Suprapubic skin (tissue), 4 donors: Measurements from ENCODE around the gene GMDS. TPM values are rescaled to one million over a fixed set of nuclear protein-coding genes. Genes with fewer than 3 reads are reported as not detected.

ENCODE experiments used
- DNase-seq, 2 donors: peaks; one replicate each; pipeline ENCODE4 v3.0.0-alpha.2; 2019; ENCODE audit warnings: low spot score in 2 of 2
- H3K27ac ChIP-seq: fragments of 200-600 bp; sonication (generic); one replicate; pipeline ENCODE4 v1.5.1; 2019
- H3K27me3 ChIP-seq: fragments of 200-600 bp; sonication (generic); one replicate; pipeline ENCODE4 v1.5.1; 2019
- H3K36me3 ChIP-seq: fragments of 200-600 bp; sonication (generic); one replicate; pipeline ENCODE4 v1.5.1; 2019
- H3K4me1 ChIP-seq: fragments of 200-600 bp; sonication (generic); one replicate; pipeline ENCODE4 v1.5.1; 2019
- H3K4me3 ChIP-seq: fragments of 200-600 bp; sonication (generic); one replicate; pipeline ENCODE4 v1.5.1; 2019; ENCODE audit warnings: mild to moderate bottlenecking
- H3K9me3 ChIP-seq: fragments of 200-600 bp; sonication (generic); one replicate; pipeline ENCODE4 v1.5.1; 2019
- EP300 ChIP-seq: sonication (generic); formaldehyde crosslinking; IDR thresholded peaks from one replicate; pipeline ENCODE4 v1.6.1; 2017; ENCODE audit warnings: antibody characterized with exemption
- POLR2A ChIP-seq, 2 donors: fragments of 450-650 bp; IDR thresholded peaks; one replicate each; pipeline ENCODE4 v1.6.1; 2017; ENCODE audit warnings: antibody characterized with exemption in 2 of 2, mild to moderate bottlenecking in 2 of 2, moderate library complexity in 2 of 2
- POLR2AphosphoS5 ChIP-seq, 3 donors: sonication (generic); formaldehyde crosslinking; IDR thresholded peaks; one replicate each; pipeline ENCODE4 v1.6.1; 2017; ENCODE audit warnings: antibody characterized with exemption in 3 of 3
- WGBS: methylation state at CpG from one replicate; pipeline ENCODE4 v1.1.5; 2018; 5-methylcytosine and 5-hydroxymethylcytosine counted together
- total RNA-seq, 4 donors: library from RNA; depleted of rRNA; stranded (reverse); fragments of >200 nt; gene quantifications; one replicate each; pipeline ENCODE4 v1.1.0, GENCODE V29; 2016
- TF ChIP-seq, protein P1 (sequence below), 2 donors: fragments of 200-600 bp in 1 of 2; fragments of 450-650 bp in 1 of 2; sonication (generic) in 1 of 2; IDR thresholded peaks; one replicate each; pipeline ENCODE4 v1.5.1; 2016 to 2019; ENCODE audit warnings: antibody characterized with exemption in 2 of 2, mild to moderate bottlenecking in 1 of 2, moderate library complexity in 1 of 2

The GMDS gene
- total RNA-seq, 4 donors from 2014 or later = 11.7 to 19.3 (median 13.2) TPM

- Histone ChIP-seq H3K36me3 (no peaks in the 10 kb centered on the region), H3K27ac (no peak overlapping the region), H3K27me3 (no peaks in the 10 kb centered on the region), H3K4me3 (no peak overlapping the region), H3K4me1 (peaks cover 5% of the 10 kb centered on the region), H3K9me3 (no peaks in the 10 kb centered on the region)
- TF ChIP-seq EP300 (no peak), POLR2AphosphoS5 (IDR thresholded peaks at IDR 0.05) (no peak), POLR2A (IDR thresholded peaks at IDR 0.05) (no peak)
- TF ChIP-seq, protein P1, sequence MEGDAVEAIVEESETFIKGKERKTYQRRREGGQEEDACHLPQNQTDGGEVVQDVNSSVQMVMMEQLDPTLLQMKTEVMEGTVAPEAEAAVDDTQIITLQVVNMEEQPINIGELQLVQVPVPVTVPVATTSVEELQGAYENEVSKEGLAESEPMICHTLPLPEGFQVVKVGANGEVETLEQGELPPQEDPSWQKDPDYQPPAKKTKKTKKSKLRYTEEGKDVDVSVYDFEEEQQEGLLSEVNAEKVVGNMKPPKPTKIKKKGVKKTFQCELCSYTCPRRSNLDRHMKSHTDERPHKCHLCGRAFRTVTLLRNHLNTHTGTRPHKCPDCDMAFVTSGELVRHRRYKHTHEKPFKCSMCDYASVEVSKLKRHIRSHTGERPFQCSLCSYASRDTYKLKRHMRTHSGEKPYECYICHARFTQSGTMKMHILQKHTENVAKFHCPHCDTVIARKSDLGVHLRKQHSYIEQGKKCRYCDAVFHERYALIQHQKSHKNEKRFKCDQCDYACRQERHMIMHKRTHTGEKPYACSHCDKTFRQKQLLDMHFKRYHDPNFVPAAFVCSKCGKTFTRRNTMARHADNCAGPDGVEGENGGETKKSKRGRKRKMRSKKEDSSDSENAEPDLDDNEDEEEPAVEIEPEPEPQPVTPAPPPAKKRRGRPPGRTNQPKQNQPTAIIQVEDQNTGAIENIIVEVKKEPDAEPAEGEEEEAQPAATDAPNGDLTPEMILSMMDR (IDR thresholded peaks at IDR 0.05) = no peak
- WGBS = 28% methylated on average over 4 of the region's 4 CpGs
- no peak for DNase-seq
These were observed 387.2 kb downstream of the GMDS start for GRCh38 chr6:1858196-1858595.

- peaks cover 5% of the 10 kb centered on the region for H3K4me1 ChIP-seq
- no peak overlapping the region for H3K27ac ChIP-seq
- H3K36me3 ChIP-seq = no peaks in the 10 kb centered on the region
- no peaks in the 10 kb centered on the region for H3K27me3 ChIP-seq
- WGBS = 51% methylated on average over 3 of the region's 3 CpGs
- H3K4me3 ChIP-seq = no peak overlapping the region
- no peaks in the 10 kb centered on the region for H3K9me3 ChIP-seq
- no peak for TF ChIP-seq POLR2A (IDR thresholded peaks at IDR 0.05)
- DNase-seq = no peak
These were observed 389.0 kb downstream of the GMDS start for GRCh38 chr6:1856381-1856780.

GRCh38 chr6:1855890-1856289 lies 389.5 kb downstream of the GMDS start:
- no peak for DNase-seq
- H3K27me3 ChIP-seq = no peaks in the 10 kb centered on the region
- H3K4me1 ChIP-seq = peaks cover 5% of the 10 kb centered on the region
- TF ChIP-seq EP300 (no peak), POLR2A (IDR thresholded peaks at IDR 0.05) (no peak), POLR2AphosphoS5 (IDR thresholded peaks at IDR 0.05) (no peak)
- H3K27ac ChIP-seq = no peak overlapping the region
- 59% methylated on average over 4 of the region's 4 CpGs for WGBS
- H3K4me3 ChIP-seq = no peak overlapping the region
- no peaks in the 10 kb centered on the region for H3K9me3 ChIP-seq
- H3K36me3 ChIP-seq = no peaks in the 10 kb centered on the region

DNA sequence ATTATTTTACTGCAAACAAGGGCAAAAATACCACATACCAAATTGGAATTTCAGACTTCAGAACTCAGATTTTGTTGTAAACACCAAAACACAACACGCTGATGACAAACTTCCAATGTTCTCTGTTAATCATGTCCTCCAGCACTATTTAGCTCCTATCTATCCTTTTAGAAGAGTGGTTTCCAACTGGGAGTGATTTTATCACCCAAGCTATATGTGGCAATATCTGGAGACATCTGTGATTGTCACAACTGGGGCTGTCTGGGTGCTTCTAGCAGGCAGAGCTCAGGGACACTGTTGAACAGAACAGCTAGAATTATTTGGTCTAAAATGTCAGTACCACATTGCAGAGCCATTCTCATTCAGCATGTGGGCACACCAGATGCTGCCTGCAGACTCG lies 391.1 kb downstream of the GMDS start:
- no peak for DNase-seq
- Histone ChIP-seq H3K27me3 (no peaks in the 10 kb centered on the region), H3K9me3 (no peaks in the 10 kb centered on the region), H3K4me1 (peaks cover 5% of the 10 kb centered on the region), H3K27ac (no peak overlapping the region), H3K36me3 (no peaks in the 10 kb centered on the region), H3K4me3 (no peak overlapping the region)
- WGBS = 98% methylated on average over 2 of the region's 2 CpGs
- TF ChIP-seq POLR2AphosphoS5 (IDR thresholded peaks at IDR 0.05) = no peak

DNA sequence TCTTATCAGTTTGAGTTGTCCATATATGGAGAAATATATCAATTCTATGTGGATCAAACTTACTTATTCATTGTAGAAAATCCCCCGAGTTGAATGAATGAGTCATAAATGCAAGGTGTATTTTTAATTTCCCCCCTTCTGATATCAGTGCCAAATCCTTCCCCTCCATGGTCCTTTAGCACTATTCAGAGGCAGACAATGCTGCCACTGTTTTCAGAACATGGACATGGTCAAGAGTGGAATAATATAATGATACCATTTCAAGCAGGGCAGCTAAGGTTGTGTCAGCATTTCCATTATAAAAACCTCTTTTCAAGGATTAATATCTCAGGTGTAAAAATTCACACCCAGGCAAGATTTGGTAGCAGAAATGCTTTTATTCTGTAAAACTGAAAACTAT lies 391.6 kb downstream of the GMDS start:
- Histone ChIP-seq H3K27me3 (no peaks in the 10 kb centered on the region), H3K4me3 (no peak overlapping the region), H3K27ac (no peak overlapping the region), H3K36me3 (no peaks in the 10 kb centered on the region), H3K4me1 (peaks cover 5% of the 10 kb centered on the region), H3K9me3 (no peaks in the 10 kb centered on the region)
- no peak for DNase-seq
- TF ChIP-seq, protein P1 (IDR thresholded peaks at IDR 0.05) = no peak
- TF ChIP-seq POLR2A (IDR thresholded peaks at IDR 0.05) = no peak
- TF ChIP-seq EP300 = no peak
- TF ChIP-seq POLR2AphosphoS5 (IDR thresholded peaks at IDR 0.05) = no peak
- WGBS = 75% methylated on average over 1 of the region's 1 CpG

DNA sequence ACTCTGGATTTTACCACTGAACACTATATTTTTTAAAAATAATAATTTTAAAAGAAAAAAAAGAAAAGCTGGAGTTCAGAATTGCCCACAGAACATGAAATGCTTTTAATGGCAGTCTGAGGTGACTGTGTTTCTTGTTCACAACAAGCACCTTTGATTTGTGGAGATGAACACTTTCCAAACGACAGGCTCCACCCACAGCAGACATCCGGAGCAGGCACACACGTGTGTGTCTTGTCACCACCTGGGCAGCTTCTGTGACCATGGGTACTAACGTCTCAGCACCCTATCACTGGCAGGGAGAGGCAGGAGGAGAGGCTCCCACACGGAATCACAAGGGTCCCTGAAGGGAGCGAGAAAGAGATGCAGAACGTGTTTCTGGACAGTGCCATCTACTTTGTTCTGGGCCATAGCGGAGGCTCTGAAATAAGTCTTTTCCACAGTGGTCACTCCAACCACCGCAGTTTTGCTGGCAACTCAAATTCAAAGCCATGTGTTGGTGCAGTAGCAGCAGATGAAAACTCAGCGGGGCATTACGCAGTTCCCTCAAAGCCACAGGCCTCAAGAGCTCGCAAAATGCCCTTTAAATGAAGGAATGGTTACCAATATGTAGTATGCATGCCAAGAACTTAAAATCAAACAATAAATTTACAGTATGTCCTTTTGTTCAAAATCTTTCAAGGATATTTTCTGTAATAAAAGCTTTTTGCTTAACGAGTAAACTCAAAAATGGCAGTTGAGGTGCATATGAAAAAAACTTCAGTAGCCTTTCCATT lies 393.5 kb downstream of the GMDS start:
- no peaks in the 10 kb centered on the region for H3K9me3 ChIP-seq
- H3K36me3 ChIP-seq = no peaks in the 10 kb centered on the region
- no peak overlapping the region for H3K27ac ChIP-seq
- 87% methylated on average over 13 of the region's 13 CpGs for WGBS
- TF ChIP-seq POLR2A (IDR thresholded peaks at IDR 0.05) = no peak
- H3K27me3 ChIP-seq = no peaks in the 10 kb centered on the region
- peaks cover 5% of the 10 kb centered on the region for H3K4me1 ChIP-seq
- no peak overlapping the region for H3K4me3 ChIP-seq
- DNase-seq = no peak

- Histone ChIP-seq H3K27me3 (no peaks in the 10 kb centered on the region), H3K27ac (no peak overlapping the region), H3K9me3 (no peaks in the 10 kb centered on the region), H3K4me3 (no peak overlapping the region), H3K36me3 (no peaks in the 10 kb centered on the region), H3K4me1 (no peaks in the 10 kb centered on the region)
- DNase-seq = no peak
- TF ChIP-seq POLR2A (IDR thresholded peaks at IDR 0.05) (no peak), EP300 (no peak), POLR2AphosphoS5 (IDR thresholded peaks at IDR 0.05) (no peak)
- TF ChIP-seq, protein P1 (IDR thresholded peaks at IDR 0.05) = no peak
- WGBS = 91% methylated on average over 7 of the region's 7 CpGs
These were observed 394.6 kb downstream of the GMDS start for GRCh38 chr6:1850840-1851157.
